Measurements from ENCODE around the gene GGCT. TPM values are rescaled to one million over a fixed set of nuclear protein-coding genes. Genes with fewer than 3 reads are reported as not detected.

The GGCT gene
- total RNA-seq, 2 experiments from 2014 or later: 60.5 to 68.0 TPM

DNA sequence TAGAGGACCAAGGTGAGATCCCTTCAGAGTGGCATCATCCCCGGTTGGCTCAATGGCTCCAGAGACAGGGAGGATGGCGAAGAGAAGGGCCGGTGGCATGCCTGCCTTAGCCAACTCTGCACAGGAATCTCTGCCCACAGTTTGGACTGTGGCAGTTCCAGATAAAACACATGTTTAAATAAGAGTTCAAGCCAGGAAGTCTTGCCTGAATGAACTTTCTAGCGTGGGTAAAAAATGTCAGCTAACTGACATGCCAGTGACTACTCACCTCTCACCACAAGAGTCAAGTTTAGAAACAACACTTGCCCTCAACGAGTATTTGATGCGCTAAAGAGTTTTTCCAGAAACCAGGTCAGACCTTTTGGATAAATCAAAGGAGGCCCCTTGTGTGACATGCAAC, 29.0 kb downstream of the GGCT start:
- no peak overlapping the region for H3K27ac Mint-ChIP-seq
- peaks cover 8% of the 10 kb centered on the region for H3K36me3 Mint-ChIP-seq
- H3K27me3 Mint-ChIP-seq: no peaks in the 10 kb centered on the region
- DNase-seq: no peak
- CTCF ChIA-PET: interaction anchor here (1.0 kb wide), 2 partner anchors 153 to 189 kb away, joined by 3 read pairs; no protein-coding TSS in a partner anchor
- POLR2A ChIA-PET: no interaction called here
- no peaks in the 10 kb centered on the region for H3K9me3 Mint-ChIP-seq
- no peak overlapping the region for H3K4me3 Mint-ChIP-seq
- intact Hi-C loops (cut with micrococcal nuclease): no loop called here
- H3K4me1 Mint-ChIP-seq (ENCODE audit: low read depth): peaks cover 79% of the 10 kb centered on the region

DNA sequence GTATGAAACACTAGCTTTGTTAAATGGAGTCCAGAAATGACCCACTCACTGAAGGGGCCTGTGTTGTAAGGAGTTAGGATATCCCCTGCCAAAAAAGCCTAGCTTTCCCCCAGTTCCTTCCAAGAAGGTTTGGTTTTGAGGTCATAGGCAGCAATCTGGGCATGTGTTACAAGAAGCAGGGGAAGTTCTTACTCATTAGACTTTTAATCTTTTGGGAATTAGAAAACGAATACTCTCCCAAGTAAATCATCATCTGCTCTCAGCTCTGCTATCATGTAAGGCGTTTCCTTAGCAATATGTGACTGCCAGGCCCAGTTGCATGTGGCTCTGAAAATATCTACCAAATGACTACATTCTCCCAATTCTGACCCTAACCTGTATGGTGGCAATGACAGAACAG, 29.7 kb downstream of the GGCT start:
- intact Hi-C loops (cut with micrococcal nuclease): no loop called here
- H3K4me1 Mint-ChIP-seq (ENCODE audit: low read depth): peaks cover 83% of the 10 kb centered on the region
- no peak overlapping the region for H3K4me3 Mint-ChIP-seq
- DNase-seq: no peak
- POLR2A ChIA-PET: no interaction called here
- H3K27ac Mint-ChIP-seq: no peak overlapping the region
- H3K27me3 Mint-ChIP-seq: no peaks in the 10 kb centered on the region
- no peaks in the 10 kb centered on the region for H3K9me3 Mint-ChIP-seq
- CTCF ChIA-PET: interaction anchor here (1.0 kb wide), 1 partner anchor 190 kb away, joined by 3 read pairs; no protein-coding TSS in a partner anchor
- H3K36me3 Mint-ChIP-seq: peaks cover 10% of the 10 kb centered on the region

DNA sequence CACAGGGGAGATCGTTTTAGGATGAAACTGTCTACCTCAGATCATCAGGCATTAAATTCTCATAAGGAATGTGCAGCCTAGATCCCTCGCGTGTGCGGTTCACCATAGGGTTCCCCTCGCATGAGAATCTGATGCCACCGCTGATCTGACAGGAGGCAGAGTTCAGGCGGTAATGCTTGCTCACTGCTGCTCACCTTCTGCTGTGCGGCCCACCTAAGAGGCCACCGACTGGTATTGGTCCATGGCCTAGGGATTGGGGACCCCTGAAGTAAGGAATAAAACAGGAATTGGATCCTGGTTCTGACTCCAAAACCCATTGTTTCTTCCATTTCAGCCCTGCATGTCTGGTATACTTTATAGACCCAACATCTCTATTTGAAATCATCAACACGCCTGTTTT, 30.1 kb downstream of the GGCT start:
- no peaks in the 10 kb centered on the region for H3K27me3 Mint-ChIP-seq
- POLR2A ChIA-PET: no interaction called here

DNA sequence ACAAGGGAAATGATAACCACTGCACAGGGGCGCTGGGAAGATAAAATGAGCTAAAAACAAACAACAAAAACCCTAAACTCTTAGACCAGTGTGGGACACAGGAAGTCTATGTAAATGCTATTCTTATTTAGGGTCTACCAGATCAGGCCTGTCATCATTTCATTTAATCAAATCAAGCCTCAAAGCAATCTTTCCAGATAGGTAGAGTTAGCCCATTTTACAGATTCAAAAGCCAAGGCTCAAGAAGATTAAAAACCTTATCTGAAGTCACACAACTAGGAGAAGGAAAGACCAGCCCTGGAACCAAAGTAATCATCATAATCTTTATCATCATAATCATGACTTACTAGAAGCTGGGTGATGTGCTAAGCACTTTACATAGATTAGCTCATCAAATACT, 30.7 kb downstream of the GGCT start:
- H3K4me3 Mint-ChIP-seq: no peak overlapping the region
- H3K4me1 Mint-ChIP-seq (ENCODE audit: low read depth): peaks cover 81% of the 10 kb centered on the region
- CTCF ChIA-PET: no interaction called here
- no peak overlapping the region for H3K27ac Mint-ChIP-seq
- POLR2A ChIA-PET: no interaction called here
- H3K36me3 Mint-ChIP-seq: peaks cover 10% of the 10 kb centered on the region
- H3K9me3 Mint-ChIP-seq: no peaks in the 10 kb centered on the region
- DNase-seq: no peak
- H3K27me3 Mint-ChIP-seq: no peaks in the 10 kb centered on the region
- intact Hi-C loops (cut with micrococcal nuclease): no loop called here

More for the DNA sequence above, 30.1 kb downstream of the GGCT start:
- Mint-ChIP-seq H3K4me3 (no peak overlapping the region), H3K9me3 (no peaks in the 10 kb centered on the region), H3K27ac (no peak overlapping the region), H3K36me3 (peaks cover 10% of the 10 kb centered on the region), H3K4me1 (ENCODE audit: low read depth) (peaks cover 83% of the 10 kb centered on the region)
- CTCF ChIA-PET: no interaction called here
- DNase-seq: no peak
- intact Hi-C loops (cut with micrococcal nuclease): no loop called here

DNA sequence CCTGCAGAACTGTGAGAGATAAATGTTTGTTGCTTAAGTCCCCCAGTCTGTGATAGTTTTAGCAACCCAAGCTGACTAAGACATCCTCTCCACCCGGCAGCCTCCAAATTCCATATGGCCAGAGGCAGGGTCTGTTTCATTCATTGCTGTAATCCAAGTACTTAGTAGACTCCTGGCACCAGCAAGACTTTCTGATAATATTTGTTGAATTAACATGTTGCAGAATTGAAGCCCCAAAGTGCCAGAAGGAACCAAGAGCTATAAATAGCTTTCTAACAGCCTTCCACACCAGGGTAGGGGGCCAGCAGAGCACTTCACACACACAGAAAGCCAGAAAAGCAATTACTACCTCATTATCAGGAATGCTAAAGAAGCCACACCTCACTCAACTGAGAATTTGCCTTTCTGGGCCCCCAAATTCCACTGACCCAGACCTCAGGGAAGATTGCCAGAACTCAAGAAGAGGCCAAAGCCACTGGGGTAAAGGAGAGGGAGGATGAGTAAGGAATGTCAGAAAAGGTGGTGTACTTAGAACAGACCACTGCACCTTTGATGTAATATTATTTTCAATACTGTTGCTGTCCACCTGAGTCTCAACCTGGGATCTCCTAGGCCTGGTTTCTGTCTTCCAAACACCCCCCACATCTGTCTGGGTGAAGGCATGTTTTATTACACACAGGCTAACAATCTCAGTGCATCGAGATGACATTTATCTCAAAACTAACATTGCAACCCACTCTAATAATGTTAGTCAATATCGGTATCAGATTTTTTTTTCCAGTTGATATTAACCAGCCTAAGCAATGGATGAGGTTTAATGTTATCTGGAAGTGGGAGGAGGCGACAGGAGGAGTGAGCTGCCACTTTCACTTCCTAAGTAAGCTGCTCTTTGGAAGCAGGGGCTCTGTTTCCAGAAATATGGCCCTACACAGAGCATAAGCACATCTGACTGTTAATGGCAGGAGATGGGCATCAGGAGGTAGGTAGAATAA, 31.5 kb downstream of the GGCT start:
- Mint-ChIP-seq H3K36me3 (peaks cover 10% of the 10 kb centered on the region), H3K27ac (no peak overlapping the region), H3K4me3 (no peak overlapping the region), H3K9me3 (no peaks in the 10 kb centered on the region), H3K4me1 (ENCODE audit: low read depth) (peaks cover 89% of the 10 kb centered on the region), H3K27me3 (no peaks in the 10 kb centered on the region)
- ChIA-PET CTCF (no interaction called here), POLR2A (no interaction called here)
- intact Hi-C loops (cut with micrococcal nuclease): no loop called here
- DNase-seq: no peak

DNA sequence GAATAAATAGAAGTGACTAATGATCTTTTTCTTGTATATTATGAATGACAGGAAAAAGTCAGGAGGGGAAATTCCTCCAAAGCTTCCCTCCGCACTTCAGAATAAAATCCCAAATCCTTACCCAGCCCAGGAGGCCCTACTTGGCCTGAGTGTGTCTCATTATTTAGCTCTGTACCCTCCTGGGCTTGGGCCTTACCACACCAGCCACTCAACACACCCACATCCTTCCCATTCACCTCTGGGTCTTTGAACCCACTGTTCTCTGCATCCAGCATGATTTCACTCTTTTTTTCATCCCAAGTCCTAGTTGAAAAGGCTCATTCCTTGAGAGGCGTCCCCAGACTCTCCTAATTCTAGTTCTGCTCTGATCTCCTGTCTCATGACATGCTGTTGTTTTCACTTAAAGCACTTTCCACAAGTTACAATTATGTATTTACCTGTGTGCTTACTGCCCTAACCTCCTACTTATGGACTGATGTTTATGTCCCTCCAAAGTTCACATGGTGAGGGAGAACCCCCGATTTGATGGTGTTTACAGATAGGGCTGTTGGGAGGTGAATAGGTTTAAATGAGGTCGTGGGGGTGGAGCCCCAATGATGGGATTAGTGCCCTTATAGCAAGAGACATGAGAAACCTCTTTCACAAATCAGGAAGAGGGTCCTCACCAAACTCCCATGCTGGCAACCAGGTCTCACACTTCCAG, 32.4 kb downstream of the GGCT start:
- ChIA-PET POLR2A (no interaction called here), CTCF (interaction anchor here (1.3 kb wide), 1 partner anchor 197 kb away, joined by 3 read pairs; no protein-coding TSS in a partner anchor)
- intact Hi-C loops (cut with micrococcal nuclease): no loop called here
- Mint-ChIP-seq H3K9me3 (no peaks in the 10 kb centered on the region), H3K4me3 (no peak overlapping the region), H3K36me3 (peaks cover 12% of the 10 kb centered on the region), H3K27me3 (no peaks in the 10 kb centered on the region), H3K4me1 (ENCODE audit: low read depth) (peaks cover 85% of the 10 kb centered on the region), H3K27ac (no peak overlapping the region)
- DNase-seq: no peak

DNA sequence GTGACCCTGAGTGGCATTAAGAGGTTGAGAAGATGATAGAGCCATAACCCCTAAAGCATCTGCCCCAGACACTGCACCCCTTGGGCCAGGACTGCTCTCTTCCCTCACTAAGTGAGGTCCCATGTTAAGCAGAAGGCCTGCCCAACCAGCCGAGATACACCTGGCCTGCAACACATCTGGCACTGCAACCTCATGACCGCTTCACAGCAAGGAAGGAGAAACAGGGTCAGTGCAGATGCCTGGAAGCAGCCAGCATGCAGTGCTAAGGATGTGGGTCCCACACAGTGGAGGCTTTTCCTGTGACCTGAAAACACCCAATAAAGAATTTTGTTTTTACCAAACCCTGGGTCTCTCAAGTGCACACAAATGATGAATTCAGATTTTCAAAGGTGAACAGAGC, 33.4 kb downstream of the GGCT start:
- Mint-ChIP-seq H3K9me3 (no peaks in the 10 kb centered on the region), H3K4me1 (ENCODE audit: low read depth) (peaks cover 75% of the 10 kb centered on the region), H3K27ac (no peak overlapping the region), H3K27me3 (no peaks in the 10 kb centered on the region), H3K4me3 (no peak overlapping the region), H3K36me3 (peaks cover 12% of the 10 kb centered on the region)
- POLR2A ChIA-PET: no interaction called here
- intact Hi-C loops (cut with micrococcal nuclease): no loop called here
- no peak for DNase-seq
- CTCF ChIA-PET: interaction anchor here (1.3 kb wide), 1 partner anchor 195 kb away, joined by 3 read pairs; no protein-coding TSS in a partner anchor

DNA sequence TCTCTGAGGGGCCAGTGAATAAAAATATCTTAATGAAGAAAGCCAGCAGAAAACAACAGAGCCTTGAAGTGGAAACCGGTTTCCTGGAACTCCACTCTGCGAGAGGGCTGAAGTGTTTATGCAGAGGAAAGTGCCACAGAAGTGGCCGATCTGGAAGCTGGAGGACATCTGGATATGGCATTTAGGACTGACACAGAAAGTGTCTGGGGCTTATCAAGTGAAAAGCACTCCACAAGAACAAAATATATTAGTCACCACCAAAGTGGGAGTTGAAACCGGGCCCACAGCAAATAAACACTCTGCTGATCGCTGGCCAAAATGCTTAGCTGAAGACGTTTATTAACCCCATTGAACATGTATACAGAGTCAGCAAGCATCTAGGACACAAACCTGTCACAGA, 33.9 kb downstream of the GGCT start:
- intact Hi-C loops (cut with micrococcal nuclease): no loop called here
- DNase-seq: no peak
- Mint-ChIP-seq H3K27me3 (no peaks in the 10 kb centered on the region), H3K27ac (no peak overlapping the region), H3K36me3 (peaks cover 12% of the 10 kb centered on the region), H3K4me3 (no peak overlapping the region), H3K4me1 (ENCODE audit: low read depth) (peaks cover 75% of the 10 kb centered on the region), H3K9me3 (no peaks in the 10 kb centered on the region)
- CTCF ChIA-PET: no interaction called here
- POLR2A ChIA-PET: no interaction called here

DNA sequence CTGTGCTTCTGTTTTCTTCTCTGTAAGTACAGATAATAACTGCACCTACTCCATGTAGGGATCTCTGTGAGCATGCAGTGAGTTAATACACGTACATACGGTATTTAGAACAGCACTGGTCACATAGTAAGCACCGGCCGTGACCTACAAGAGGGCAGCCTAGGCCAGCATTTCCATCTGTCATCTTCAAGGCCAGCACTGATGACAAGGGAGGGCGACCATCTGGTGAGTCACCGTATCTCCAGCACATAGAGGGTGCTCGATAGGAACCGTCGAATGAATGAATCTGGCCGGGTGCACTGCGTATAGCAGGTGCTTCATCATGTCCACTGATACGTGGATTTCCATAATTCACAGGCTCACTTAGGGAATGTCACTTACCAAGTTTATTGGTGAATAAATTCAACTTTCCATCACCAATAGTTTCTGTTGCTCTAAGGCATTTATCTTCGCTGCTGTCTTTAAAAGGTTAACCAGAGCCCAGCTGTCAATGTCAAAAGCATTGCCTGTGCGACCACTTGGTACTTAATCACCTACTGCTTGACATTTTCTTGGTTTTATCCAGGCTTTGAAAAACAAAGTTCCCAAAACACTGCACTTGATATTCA, 34.4 kb downstream of the GGCT start:
- Mint-ChIP-seq H3K4me1 (ENCODE audit: low read depth) (peaks cover 74% of the 10 kb centered on the region), H3K36me3 (peaks cover 12% of the 10 kb centered on the region), H3K4me3 (no peak overlapping the region), H3K27ac (no peak overlapping the region), H3K27me3 (no peaks in the 10 kb centered on the region), H3K9me3 (no peaks in the 10 kb centered on the region)
- POLR2A ChIA-PET: no interaction called here
- CTCF ChIA-PET: interaction anchor here (1.0 kb wide), 1 partner anchor 195 kb away, joined by 4 read pairs; no protein-coding TSS in a partner anchor
- intact Hi-C loops (cut with micrococcal nuclease): no loop called here
- DNase-seq: no peak

DNA sequence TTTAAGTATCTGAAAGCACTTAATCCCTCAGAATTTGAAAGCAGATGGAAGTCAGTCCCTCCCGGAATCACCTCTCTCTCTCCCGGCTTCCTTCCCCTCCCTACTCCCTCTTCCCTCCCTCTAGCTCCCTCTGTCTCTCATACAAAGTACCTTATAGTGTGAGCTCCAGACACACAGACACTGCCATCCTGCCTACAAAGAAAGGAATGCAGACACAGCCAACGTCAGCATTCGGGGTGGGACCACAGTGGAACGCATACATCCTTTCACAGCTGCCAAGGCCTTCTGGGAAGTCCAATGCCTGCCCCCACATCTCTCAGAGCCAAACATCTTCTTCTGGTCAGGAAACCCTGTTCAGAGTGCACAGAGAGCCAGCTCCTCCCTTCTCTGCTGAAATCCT, 35.3 kb downstream of the GGCT start:
- H3K4me3 Mint-ChIP-seq: no peak overlapping the region
- H3K27ac Mint-ChIP-seq: no peak overlapping the region
- ChIA-PET CTCF (interaction anchor here (1.0 to 1.1 kb wide), 2 partner anchors 93 to 194 kb away, joined by 3 to 4 read pairs; no protein-coding TSS in a partner anchor), POLR2A (no interaction called here)
- peaks cover 10% of the 10 kb centered on the region for H3K36me3 Mint-ChIP-seq
- no peaks in the 10 kb centered on the region for H3K27me3 Mint-ChIP-seq
- intact Hi-C loops (cut with micrococcal nuclease): no loop called here
- H3K4me1 Mint-ChIP-seq (ENCODE audit: low read depth): peaks cover 70% of the 10 kb centered on the region
- no peaks in the 10 kb centered on the region for H3K9me3 Mint-ChIP-seq
- DNase-seq: no peak

DNA sequence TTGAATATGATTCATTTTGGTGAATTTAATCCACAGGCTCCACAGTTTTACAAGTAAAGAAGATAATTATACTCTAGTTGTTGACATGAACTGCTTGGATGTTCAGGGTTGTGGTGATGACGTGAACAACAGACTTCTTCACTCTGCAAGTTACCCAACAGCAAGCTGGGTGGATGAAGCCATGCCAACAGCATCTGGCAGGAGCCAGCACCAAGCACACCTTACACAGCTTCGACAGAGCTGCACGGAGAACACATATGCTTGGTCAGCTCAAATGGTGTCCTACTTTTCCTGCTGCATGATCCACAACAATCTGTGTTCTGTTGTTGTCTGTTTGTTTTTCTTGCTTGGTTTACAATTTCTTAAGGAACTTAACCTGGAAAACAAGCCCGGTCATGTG, 35.8 kb downstream of the GGCT start:
- CTCF ChIA-PET: interaction anchor here (1.0 to 1.1 kb wide), 2 partner anchors 94 to 193 kb away, joined by 3 to 4 read pairs; no protein-coding TSS in a partner anchor
- Mint-ChIP-seq H3K4me1 (ENCODE audit: low read depth) (peaks cover 65% of the 10 kb centered on the region), H3K9me3 (no peaks in the 10 kb centered on the region), H3K27me3 (no peaks in the 10 kb centered on the region), H3K4me3 (no peak overlapping the region), H3K36me3 (peaks cover 8% of the 10 kb centered on the region), H3K27ac (no peak overlapping the region)
- intact Hi-C loops (cut with micrococcal nuclease): no loop called here
- DNase-seq: no peak
- POLR2A ChIA-PET: no interaction called here

DNA sequence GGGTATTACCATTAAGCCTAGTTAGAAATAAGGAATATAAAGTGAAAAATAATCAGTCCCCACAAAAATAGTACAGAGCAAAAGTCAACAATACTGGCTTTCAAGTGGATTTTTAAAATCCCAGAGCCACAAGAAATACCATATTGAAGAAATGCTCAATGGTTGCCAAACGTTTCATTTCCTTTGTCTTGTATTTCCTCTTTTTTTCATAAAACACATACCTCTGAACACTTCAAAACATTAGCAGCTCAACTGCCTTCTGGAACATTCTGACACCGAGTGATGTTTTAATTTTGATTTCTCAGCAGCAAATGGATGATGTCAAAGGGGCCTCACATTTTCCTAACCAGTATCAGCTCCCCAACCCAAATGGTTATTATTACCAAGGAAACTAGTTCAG, 36.6 kb downstream of the GGCT start:
- ChIA-PET POLR2A (no interaction called here), CTCF (interaction anchor here (1.1 kb wide), 1 partner anchor 95 kb away, joined by 3 read pairs; no protein-coding TSS in a partner anchor)
- H3K9me3 Mint-ChIP-seq: no peaks in the 10 kb centered on the region
- peaks cover 8% of the 10 kb centered on the region for H3K36me3 Mint-ChIP-seq
- no peak overlapping the region for H3K27ac Mint-ChIP-seq
- no peak overlapping the region for H3K4me3 Mint-ChIP-seq
- intact Hi-C loops (cut with micrococcal nuclease): no loop called here
- H3K27me3 Mint-ChIP-seq: no peaks in the 10 kb centered on the region
- peaks cover 58% of the 10 kb centered on the region for H3K4me1 Mint-ChIP-seq (ENCODE audit: low read depth)
- DNase-seq: no peak

Data from activated CD4-positive, alpha-beta memory T cell treated with anti-CD3 and anti-CD28 coated beads for 36 hours (primary cell).